HG03097 (cell line): ENCODE results near the gene CHD2.
"Not testable (repeated sequence)": the region's sequence is repeated elsewhere in the genome, so short reads cannot be mapped to it uniquely, and the experiment has no call there.

ENCODE experiments used
- ATAC-seq: cut with Tn5 transposase; IDR thresholded peaks from one replicate; pipeline ENCODE4 v1.9.1; 2021; ENCODE audit not compliant: unreplicated experiment, low FRiP score

The CHD2 gene

DNA sequence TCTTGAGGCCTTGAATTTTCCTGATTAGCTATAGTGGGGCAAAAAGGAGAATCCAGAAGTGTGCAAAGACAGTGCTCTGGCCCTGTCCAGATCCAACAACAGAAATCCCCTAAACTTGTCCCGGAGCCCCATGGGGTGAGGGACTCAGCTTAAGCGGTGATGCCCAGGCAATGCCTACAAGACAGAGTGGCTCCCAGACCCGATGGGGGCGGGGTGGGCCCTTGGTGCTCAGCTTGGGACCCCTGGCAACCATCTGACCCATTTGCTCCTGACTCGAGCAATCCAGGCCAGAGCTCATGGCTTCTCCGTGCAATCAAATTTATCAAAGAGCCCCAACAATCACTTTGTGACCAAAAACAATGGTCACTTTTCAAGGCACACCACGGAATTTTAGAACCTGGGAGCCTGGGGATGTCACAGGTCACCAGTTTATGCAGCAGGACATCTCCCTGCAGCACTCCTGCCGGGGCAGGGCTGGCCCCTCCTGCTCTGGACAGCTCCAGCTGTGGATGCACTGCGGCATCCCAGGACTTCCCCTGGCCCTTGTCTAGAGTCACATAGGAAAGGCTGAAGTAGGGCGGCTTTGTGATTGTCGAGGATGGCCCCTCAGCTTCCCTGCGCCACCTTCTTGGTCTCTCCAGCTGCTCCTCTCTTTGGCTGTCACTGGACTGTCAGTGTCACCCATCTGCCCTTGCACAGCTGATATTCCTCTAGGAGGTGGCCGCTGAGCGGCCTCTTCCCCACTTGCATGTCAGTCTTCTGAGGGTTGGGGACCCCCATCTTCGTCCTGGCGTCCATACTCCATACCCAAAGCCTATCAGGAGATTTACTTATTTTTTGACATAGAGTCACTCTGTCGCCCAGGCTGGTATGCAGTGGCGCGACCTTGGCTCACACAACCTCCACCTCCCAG is 160.5 kb downstream of the CHD2 start:
- no peak for ATAC-seq

DNA sequence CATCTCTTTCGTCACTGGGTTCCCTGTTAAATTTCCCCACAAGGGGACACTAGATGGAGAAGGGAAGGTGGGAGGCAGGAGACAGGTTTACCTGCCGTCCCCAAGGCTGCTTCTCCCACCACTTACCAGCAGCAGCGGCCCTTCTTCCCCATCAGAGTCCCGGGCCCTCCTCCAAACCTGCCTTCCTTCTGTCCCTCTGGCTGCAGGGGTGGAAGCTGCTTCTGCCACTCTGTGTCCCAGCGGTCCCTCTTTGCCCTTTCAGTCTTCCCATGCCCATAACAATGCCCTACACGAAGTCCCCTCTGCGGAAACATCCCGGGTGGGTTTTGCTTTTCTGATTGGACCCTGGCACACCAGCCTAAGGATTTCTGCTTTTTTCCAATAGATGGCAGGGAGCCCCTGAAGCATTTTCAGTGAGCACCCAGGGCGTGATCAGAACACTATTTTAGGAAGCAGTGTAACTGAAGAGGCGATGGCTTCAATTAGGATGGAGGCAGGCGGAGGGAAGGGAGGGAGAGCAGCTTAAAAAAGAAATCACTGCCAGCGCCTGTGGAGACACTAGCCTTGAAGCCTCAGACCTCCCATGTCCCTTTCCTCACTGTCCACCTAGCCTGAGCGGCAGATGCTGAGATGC is 162.6 kb downstream of the CHD2 start:
- ATAC-seq, result not testable (repeated sequence)

DNA sequence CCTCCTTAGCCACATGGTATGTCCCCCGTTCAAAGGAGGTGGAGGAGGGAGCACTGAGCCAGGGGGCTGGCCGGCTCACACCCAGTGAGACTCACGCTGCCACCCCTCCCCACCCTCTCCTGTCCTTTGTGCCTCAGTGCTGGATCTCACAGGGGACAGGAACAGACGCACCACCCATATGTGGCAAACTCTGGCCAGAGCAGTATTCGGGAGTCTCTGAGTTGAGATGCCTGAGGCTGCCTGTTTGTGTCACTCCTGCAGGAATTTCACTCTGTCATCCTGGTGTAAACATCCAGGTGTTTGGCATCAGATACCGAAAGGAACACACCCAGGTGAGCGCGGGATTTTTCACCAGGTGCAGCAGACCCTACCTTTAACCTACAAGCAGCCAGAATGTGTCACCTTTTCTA is 163.1 kb downstream of the CHD2 start:
- ATAC-seq, result no peak

DNA sequence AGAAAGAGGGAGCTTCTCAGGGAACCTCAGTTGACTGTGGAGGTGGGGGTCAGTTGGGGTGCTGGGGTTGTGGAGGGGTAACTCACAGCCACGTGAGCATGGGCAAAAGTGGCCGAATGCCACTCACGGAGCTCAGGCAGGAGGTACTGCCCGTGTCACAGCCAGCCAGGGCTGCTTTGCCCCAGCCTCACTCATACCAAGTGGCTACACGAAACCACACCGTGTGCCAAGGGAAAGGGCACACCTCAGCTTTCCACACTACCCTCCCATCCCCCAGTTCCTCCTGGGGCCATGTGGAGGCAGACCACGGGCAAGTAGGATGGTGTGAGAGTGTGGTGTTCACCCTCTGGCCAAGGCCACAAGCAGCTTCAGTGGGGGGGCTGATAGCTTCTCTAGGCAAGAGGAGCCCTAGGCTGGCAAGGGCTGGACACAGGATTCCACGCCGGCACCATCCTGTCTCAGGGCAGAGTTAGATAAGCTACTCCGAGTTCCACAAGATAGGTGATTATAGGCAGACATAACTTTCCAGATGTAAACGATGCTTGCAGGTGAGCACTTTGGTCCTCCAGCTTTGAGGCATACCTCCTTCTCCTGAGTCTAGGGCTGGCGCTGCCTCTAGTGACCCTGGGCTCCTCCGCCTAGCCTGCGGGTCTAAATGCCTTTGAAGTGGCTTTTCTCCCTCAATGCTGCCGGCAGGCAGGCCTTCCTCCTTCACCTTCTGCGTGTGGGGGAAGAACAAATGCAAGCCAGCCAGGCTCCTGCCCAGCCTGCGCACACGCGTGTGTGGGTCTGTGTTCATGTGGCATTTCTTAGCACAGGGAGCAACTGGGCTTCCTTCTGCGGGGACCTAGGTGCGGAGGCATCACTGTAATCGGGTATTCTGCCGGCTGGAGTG is 163.9 kb downstream of the CHD2 start:
- ATAC-seq, result no peak

DNA sequence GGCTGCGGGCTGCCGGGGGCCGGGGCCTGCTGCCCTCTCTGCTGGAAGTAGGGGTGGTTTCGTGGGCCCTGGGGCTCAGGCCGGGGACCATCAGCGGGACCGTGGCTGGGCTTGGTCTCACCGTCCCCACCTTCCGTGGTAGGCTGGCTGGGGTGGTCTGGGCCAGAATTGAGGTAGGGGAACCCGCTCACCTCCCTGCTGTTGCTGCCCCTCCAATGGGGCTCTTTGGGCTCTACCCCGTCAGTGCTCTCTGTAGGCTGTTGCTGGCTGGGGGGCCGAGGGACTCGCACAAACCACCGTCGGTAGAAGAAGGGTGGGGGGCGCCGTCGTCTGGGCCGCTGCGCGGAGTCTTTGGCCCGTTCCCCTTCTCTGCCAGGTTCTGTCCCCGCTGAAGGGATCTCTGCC is 165.5 kb downstream of the CHD2 start:
- ATAC-seq, result no peak

DNA sequence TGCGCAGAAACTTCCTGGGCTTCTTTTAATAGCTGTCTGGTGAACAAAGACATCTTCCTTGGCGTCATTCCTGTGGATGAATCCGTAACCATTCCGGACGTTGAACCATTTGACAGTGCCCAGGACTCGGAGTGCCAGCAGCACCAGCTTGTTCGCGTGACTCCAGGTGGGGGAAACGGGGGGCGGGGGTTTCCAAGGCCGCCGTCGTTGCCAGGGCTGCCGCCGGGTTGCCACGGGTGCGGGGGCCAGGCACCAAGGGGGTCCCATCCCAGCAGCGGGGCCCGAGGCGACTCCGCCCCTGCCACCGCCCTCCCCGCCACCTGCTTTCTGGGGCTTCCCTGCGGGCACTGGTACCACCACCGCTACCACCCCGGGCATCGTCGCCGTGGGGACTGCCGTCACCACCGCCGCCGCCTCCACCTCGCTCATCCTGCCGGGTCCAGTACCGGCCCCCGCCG is 166.1 kb downstream of the CHD2 start:
- no peak for ATAC-seq

DNA sequence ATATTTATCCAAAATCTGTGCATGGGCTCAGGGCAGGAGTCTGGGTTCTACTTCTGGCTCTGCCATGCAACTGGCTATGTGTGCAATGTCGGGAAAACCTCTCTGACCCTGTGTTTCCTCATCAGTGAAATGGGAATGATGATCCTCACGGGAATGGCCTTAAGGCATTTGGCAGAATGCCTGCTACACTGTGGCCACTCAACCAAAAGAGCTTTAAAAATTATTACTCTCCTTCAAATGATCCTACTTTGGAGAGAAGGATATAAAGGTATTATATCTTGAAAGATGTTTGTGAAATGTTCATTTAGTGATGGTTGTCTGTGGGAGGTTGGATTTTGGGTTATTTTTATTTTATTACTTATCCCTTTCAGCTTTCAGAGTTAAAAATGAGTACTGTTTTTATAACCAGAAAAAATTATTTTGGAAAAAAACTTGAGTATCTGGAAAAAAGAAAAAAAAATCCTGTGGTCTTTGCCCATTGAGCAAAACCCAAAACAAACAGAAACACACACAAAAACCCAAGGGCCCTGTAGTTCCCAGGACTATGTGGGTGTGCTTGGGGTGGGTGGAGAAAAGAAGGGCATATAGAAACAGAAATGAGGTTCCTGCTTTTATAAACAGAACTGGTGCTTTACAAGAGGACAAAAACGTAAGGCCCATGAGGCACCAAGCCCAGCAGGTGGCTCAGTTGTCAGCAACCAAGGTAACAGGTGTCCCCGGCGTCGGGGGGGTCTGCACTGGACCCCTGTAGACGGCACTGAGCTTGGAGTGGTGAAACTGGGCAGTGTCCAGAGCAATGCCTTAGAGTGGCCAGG is 166.9 kb downstream of the CHD2 start:
- ATAC-seq, result no peak

DNA sequence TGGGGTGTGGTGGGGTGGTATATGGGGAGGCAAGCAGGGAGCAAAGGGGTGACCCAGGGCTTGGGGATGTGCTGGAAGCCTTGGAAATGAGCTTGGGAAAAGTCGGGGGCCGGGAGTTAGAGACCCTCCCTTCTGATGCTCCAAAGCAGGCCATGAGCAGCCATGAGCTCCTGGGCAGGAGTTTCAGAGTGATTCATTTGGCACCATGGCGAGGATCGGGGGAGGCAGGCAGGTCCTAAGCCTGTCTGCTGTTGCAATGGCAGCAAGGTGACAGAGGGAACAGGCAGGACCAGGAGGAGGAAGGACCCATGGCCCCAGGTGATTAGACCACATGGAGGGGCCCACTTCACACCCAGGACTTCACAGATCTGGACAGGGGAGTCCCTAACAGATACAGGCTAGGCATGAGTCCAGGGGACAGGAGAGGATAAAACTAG is 167.5 kb downstream of the CHD2 start:
- ATAC-seq, result no peak

DNA sequence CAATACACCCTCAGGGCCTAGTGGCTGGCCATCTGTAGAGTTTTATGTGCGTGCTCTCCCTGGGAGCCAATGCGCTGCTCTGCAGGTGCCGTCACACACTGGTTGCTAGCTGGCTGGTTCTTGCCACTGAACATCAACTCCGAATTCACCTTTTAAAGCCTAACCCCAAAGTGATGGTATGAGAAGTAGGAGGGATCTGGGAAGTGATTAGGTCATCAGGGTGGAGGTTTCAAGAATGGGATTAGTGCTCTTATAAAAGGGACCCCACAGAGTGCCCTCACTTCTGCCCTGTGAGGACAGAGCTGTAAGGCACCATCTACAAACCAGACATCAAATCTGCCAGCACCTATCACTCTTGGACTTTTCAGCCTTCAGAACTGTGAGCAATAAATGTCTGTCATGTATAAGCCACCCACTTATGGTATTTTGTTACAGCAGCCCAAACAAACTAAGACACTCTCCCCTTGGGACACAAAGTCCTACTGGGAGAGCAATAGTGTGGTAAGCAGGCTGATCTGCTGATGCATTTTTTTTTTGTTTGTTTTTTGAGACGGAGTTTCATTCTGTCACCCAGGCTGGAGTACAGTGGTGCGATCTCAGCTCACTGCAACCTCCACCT is 168.6 kb downstream of the CHD2 start:
- no peak for ATAC-seq

DNA sequence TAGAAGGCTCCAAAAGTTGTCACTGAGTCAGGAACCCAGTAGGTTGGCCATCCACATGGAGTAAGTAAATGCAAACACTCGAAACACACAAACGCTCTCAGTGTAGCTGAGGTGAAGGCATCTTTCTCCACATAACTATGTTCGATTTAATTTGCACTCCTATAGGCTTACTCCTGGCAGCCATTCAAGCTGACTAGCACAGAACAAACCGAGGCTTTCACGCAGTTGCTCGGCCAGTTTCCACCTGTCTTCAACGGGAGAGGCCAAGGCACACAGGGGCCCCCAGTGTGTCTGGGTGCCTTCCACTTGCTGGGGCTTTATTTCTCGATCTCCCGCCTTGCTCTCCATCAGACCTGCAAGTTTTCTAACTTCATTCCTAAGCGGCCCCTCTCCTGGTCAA is 170.0 kb downstream of the CHD2 start:
- no peak for ATAC-seq

DNA sequence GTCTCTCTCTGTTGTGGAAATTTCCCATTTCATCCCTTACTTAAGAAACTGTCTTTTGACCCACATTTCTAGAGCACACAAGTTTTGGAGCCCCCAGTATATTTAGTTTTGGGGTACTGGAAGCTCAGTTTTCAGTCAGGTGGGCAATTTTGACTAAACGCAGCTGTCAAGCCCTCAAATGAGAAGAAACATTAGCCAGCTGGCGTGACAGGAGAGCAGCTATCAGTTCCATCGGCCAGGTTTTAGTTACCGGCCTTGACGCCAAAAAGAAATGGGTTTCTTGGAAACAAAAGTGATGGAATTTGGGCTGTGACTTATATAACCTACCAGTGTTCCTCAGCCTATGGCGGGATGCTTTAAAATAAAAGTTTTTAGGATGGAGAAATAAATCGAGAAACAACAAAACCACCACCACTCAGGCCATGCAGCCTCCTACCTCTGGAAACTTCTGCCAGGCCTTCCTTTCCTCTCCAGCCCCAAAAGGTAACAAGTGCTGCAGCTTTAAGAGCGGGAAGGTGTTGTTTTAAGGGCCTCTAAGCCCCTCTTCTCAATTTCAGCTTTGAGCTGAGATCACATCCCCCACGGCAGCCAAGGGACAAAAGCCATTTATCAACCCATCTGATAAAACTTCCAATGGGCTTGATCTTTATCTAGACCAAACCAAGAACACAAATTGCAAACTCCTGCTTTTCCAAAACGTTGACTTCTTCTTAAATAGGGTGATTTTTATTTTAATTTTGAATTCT is 170.6 kb downstream of the CHD2 start:
- no peak for ATAC-seq

DNA sequence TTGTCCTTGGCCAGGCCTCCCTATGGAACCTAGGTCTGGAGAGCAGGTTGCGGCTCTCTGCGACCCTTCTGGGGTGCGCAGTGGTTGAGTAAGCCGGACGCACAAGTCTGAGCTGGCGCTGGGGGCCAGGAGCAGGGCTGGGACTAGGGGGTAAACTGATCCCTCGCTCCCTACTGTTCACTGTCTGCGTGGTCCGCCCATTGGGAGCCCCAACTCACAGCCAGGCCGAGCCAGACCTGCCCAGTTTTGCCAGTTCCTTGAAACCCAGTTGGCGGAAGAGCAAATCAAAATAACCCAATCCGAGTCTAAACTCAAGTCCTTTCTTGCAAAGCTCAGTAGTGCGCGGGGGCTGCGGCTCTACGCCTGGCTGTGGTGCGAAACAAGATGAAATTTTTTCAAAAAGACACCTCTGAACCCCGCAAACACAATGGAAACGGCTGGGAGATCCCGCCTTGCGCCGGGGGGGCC is 171.4 kb downstream of the CHD2 start:
- no peak for ATAC-seq

DNA sequence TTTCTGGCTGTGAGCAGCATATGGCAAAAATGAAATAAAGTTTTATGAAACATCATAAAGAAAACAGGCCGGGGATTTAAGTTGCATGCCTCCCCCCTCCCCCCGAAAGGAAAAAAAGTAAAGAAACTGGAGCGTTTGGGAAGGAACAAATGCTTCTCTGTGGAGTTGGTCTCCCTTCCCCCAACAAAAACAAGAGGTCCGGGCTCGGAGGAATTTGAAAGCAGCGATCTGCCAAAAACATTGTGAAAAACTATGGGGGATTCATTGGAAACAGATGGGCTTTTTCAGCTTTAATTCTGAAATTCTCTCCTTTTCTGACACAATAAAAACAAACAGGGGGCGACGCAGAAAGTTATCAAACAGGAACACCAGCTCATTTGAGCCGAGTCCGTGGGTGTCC is 171.9 kb downstream of the CHD2 start:
- no peak for ATAC-seq

DNA sequence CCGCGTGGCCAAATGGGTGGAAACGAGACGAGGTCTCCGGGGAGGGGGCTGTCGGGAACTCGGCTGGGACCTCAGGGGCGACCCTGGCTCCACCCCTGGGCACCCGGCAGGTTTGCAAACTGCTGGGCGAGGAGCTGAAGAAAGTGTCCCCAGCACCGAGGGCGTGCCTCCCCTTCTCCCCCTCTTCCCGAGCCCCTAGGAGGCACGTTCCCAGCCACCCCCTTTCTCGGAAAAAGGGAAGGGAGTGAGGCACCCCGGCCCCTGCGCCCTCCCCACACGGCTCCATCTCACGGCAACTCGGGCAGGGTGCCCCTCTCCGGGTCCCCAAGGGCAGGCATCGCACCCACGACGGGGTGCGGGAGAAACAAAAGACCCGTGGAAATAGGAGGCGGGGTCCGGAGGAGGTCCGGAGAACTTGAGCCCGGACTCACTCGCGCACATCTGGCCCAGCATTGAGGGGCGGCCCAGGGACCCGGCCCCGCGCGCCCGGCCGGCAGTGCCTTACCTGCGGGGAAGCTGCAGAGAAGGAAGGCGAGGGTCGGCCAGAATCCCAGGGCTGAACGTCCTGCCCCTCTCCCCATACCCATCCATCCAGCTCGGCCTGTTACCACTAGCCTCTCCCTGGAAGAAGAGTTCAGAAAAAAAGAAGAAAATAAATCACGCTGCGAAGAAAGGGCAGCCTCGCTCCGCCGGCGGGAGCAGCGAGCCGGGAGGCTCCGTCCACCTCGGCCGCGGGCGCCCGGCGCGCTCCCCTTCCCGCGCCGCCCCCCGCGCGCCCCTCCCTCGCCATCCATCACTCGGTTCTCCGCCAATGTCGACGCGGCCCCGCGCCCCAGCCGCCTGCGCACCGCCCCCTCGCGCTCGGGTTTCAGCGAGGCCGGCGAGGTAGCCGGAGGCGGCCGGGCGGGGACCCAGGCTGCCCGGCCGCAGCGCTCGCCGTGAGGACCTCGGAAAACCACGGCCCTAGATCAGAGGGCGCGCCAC is 172.6 kb downstream of the CHD2 start:
- no peak for ATAC-seq

DNA sequence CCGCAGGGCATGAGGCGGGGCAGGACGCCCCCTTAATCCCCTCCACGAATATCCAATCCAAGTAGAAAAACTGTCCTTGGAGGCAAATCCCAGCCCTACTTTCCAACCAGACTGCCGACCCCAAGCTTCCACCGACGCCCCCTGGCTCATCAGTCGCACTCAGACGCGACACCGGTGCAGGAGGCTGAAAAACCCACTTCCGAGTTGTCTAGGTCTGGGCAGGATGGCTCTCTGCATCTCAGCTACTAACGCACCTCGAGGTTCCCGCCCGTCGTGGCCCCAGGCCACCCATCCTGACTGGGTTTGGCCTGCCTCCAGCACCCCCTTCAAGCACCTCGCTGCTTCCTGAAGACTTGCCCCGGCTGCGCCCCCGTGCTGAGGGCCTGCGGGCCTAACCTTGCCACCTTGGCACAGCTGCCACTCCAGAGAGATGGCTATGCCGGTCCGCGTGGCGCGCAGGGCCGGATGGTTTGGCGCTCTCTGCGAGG is 173.4 kb downstream of the CHD2 start:
- no peak for ATAC-seq

DNA sequence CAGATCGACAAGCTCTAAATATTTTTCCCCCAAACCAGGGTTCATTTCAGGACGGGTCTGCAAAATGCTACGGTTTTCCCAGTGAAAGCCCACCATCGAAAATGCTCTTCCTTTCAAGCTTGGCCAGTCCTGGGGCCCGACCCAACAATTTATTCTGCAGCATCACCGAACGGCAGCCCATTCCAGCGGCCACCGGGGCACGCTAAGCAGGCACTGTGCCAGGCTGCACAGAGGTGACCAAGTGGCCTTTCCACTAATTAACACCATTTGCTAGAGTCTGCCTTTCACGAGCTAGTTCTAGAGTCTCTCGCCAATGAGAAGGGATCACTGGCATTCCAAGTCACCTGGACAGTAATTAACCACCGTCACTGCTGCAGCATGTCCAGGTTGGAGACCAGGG is 174.5 kb downstream of the CHD2 start:
- no peak for ATAC-seq

DNA sequence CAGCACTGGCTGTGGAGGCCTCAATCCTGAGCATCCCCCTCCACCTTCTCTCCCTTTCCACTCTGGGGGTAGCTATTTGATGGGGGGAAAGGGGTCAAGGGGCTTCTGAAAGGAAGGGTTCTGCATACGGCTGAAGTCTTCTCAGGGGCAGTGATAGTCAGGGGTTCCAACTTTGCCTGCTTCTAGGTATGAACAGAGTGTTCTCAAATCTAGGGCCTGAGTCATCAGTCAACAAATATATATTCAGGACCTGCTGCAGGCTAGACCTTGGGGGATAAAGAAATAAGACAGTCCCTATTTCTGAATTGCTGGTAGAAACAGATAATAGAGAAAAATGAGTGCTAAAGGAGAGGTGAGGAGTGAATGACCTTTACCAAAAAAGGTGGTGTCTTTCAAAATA is 176.1 kb downstream of the CHD2 start:
- no peak for ATAC-seq

DNA sequence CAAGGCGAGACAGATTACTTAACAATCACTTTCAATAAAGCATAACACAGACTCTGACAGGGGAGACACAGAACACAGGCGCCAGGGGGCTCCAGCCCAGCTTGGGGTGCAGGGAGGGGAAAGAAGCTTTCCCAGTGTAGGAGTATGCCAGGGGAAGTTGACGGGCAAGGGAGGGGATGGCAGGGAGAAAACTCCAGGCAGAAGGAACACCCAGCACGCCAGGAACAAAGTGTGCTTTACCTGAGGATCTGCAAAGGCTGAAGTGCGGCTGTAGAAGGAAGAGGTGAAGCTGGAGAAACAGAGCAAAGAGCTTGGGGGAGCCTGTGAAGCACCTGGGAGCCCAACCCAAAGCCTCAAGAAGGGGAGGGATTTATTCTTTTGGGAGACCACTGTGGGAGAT is 176.8 kb downstream of the CHD2 start:
- ATAC-seq, result no peak
